ENCODE measurements around the gene MYO1F.

MYO1F gene

DNA sequence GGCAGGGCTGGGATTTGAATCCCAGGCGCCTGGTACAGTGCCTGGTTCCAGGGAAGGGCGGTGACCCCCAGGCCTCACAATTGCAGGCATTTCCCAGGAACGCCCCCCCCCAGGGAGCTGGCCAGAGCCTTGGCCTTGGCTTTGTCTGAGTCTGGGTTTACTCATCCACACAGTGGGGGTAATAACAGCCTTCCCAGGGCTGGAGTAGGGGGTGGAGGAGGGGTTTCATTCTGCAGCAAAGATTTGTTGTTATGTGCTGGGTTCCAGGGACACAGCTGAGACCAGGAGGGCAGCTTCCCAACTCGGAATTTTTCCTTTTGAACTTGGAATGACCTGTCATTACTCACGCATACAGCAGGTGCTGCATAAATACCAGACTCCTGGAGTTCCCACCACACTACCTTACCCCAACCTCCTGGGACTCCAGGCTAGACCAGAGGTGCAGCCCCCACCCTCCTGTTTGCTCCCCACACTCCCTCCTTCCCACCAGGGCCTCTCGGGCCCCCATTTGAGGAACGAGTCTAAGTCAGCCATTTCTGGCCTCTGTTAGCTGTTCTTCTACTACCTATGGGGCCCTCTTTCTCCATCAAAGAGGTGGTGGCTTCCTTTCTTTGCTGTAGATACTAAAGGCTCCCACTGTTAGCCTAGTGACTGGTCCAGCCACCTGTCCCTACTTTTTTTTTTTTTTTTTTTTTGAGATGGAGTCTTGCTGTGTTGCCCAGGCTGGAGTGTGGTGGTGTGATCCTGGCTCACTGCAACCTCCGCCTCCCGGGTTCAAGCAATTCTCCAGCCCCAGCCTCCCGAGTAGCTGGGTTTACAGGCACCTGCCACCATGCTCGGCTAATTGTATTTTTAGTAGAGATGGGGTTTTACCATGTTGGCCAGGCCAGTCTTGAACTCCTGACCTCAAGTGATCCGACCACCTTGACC, 34.9 kb upstream of the MYO1F start:
- no peaks in the 10 kb centered on the region for H3K27me3 ChIP-seq (ENCODE audit: control insufficient read depth, insufficient read depth, low read length)
- H3K27ac ChIP-seq (ENCODE audit: low read depth, low read length) = no peak overlapping the region
- H3K9me3 ChIP-seq (ENCODE audit: control insufficient read depth, insufficient read depth, low read depth, low read length) = no peaks in the 10 kb centered on the region
- peaks cover 21% of the 10 kb centered on the region for H3K4me1 ChIP-seq (ENCODE audit: control insufficient read depth, insufficient read depth, low read length)
- H3K4me3 ChIP-seq (ENCODE audit: low read depth, low read length) = no peak overlapping the region; the same call in 1 of the 2 replicates
- H3K9ac ChIP-seq (ENCODE audit: low read length) = no peak overlapping the region
- no peaks in the 10 kb centered on the region for H3K36me3 ChIP-seq (ENCODE audit: control insufficient read depth, insufficient read depth, low read length)

DNA sequence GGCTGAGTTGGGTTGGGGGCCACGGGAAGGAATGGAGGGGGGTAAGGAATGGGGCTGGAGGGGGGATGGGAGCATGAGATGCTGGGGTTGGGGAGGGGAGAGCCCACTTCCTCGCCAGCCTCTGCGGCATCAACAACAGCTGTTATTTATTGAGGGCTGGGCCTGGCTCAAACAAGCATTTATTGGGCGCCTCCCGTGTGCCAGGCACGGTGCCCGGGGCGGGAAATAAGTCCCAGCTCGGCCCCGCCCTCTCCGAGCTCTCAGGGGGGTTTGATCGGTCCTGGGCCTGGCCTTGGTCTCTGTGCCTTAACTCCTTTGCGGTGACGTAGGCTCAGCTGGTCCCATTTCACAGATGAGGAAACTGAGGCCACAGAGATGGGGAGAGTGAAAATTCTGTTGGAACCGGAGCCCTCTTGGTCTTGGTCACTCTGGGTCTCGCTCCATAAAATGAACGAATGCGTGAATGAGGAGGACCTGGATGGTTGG, 34.2 kb upstream of the MYO1F start:
- Histone ChIP-seq H3K9me3 (ENCODE audit: control insufficient read depth, insufficient read depth, low read depth, low read length) (no peaks in the 10 kb centered on the region), H3K9ac (ENCODE audit: low read length) (peak overlapping the region; percentile 57), H3K27ac (ENCODE audit: low read depth, low read length) (no peak overlapping the region), H3K27me3 (ENCODE audit: control insufficient read depth, insufficient read depth, low read length) (no peaks in the 10 kb centered on the region), H3K4me3 (ENCODE audit: low read depth, low read length) (no peak overlapping the region; the same call in 1 of the 2 replicates), H3K36me3 (ENCODE audit: control insufficient read depth, insufficient read depth, low read length) (no peaks in the 10 kb centered on the region), H3K4me1 (ENCODE audit: control insufficient read depth, insufficient read depth, low read length) (peaks cover 21% of the 10 kb centered on the region)

DNA sequence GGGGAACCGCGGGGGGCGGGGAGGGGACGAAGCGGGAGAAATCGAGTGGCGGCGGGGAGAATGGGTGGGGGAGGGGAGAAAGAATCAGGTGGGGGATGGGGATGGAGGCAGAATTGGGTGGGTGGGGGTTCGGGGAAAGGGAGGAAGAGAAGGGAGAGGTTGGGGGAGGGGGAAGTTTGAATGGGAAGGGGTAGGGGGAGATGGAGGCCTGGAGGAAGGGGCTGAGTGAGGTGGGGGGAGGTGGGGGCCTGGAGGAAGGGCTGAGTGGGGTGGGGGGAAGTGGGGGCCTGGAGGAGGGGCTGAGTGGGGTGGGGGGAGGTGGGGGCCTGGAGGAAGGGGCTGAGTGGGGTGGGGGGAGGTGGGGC, 33.7 kb upstream of the MYO1F start:
- no peaks in the 10 kb centered on the region for H3K27me3 ChIP-seq (ENCODE audit: control insufficient read depth, insufficient read depth, low read length)
- H3K4me3 ChIP-seq (ENCODE audit: low read depth, low read length) = no peak overlapping the region; the same call in 1 of the 2 replicates
- H3K27ac ChIP-seq (ENCODE audit: low read depth, low read length) = no peak overlapping the region
- H3K9ac ChIP-seq (ENCODE audit: low read length) = no peak overlapping the region
- H3K9me3 ChIP-seq (ENCODE audit: control insufficient read depth, insufficient read depth, low read depth, low read length) = no peaks in the 10 kb centered on the region
- H3K4me1 ChIP-seq (ENCODE audit: control insufficient read depth, insufficient read depth, low read length) = peaks cover 21% of the 10 kb centered on the region
- no peaks in the 10 kb centered on the region for H3K36me3 ChIP-seq (ENCODE audit: control insufficient read depth, insufficient read depth, low read length)

DNA sequence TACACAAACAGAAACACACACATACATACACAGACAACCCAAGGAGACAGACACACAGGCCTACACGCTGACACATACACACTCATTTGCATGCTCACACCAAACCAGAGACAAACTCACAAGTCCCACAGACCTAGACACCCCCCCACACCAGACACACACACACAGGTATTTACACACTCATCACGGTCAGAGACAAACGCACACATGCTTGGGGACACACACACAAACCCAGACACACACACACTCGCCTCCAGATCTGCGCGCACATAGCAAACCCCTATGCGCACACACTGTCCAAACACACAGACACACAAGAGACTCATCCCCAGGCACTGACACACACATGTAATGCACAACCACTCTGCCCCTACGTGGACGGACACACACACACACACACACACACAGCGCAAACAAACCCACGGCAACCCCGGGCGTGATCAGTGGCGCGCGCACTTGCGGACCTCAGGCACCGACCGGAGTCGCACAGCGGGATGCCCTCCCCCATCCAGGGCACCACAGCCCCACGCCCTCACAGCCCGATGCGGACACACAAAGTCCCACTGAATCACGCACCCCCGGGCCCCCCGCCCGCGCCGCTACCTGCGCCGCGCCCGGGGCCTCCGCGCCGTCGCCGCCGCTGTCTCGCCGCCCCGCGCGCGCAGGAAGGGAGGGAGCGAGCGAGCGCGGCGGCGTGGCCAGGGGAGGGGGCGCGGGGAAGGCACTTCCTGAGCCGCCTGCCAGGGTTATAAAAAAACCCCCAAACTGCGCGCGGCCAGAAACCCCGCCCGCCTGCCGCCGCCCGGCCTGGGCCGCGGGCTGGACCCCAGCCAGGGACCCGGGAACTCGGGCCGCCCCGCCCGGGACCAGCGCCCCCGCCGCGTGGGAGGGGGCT, 33.0 kb upstream of the MYO1F start, which contains the start of gene ADAMTS10:
TSS of gene ADAMTS10 (minus strand) at position 675 of the 895 bp plus-strand sequence. CDS start 5,005 bp downstream, outside the sequence.
- H3K9me3 ChIP-seq (ENCODE audit: control insufficient read depth, insufficient read depth, low read depth, low read length) = no peaks in the 10 kb centered on the region
- H3K27me3 ChIP-seq (ENCODE audit: control insufficient read depth, insufficient read depth, low read length) = no peaks in the 10 kb centered on the region
- peaks cover 21% of the 10 kb centered on the region for H3K4me1 ChIP-seq (ENCODE audit: control insufficient read depth, insufficient read depth, low read length)
- peak within 1 kb of the TSS; percentile 78; the same call in 1 of the 2 replicates for H3K27ac ChIP-seq (ENCODE audit: low read depth, low read length)
- H3K4me3 ChIP-seq (ENCODE audit: low read depth, low read length) = peak within 1 kb of the TSS; percentile 70
- H3K9ac ChIP-seq (ENCODE audit: low read length) = peak within 1 kb of the TSS; percentile 84
- no peaks in the 10 kb centered on the region for H3K36me3 ChIP-seq (ENCODE audit: control insufficient read depth, insufficient read depth, low read length)

DNA sequence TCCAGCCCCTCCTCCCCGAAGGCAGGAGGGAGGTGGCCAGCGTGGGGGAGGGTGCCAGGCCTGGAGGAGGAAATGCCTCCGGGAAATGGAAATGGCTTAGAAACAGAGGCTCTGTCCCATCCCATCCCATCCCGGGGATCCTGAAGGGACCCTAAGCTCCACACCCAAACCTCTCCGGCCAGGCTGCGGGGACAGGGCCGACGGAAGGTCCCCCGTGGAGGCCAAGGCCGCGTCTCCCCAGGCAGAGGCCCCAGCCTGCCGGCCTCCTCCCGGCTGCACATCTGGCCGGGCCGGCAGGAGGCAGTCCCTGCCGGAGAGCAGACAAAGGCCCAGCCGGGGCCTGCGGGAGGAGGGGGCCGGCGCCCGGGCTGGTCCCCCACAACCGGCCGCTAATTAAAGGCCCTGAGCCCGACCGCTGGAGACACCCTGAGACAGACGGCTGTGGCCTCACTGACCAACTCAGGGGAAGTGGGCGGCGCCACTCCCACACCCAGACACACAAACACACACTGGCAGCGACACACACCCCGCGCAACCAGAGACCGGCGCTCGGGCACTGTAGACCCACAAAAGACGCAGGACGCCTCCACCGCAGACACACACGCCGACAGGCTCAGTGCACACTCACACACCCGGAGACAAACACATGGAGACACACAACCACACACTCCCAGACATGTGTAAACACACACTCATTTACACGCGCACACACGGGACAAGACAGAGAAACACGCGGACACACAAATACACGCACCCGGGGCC, 32.2 kb upstream of the MYO1F start:
- peak overlapping the region; percentile 70 for H3K4me3 ChIP-seq (ENCODE audit: low read depth, low read length)
- H3K36me3 ChIP-seq (ENCODE audit: control insufficient read depth, insufficient read depth, low read length) = peaks cover 8% of the 10 kb centered on the region
- H3K9ac ChIP-seq (ENCODE audit: low read length) = peak overlapping the region; percentile 84
- peak overlapping the region; percentile 78; the same call in 1 of the 2 replicates for H3K27ac ChIP-seq (ENCODE audit: low read depth, low read length)
- H3K4me1 ChIP-seq (ENCODE audit: control insufficient read depth, insufficient read depth, low read length) = peaks cover 21% of the 10 kb centered on the region
- H3K9me3 ChIP-seq (ENCODE audit: control insufficient read depth, insufficient read depth, low read depth, low read length) = peaks cover 8% of the 10 kb centered on the region
- no peaks in the 10 kb centered on the region for H3K27me3 ChIP-seq (ENCODE audit: control insufficient read depth, insufficient read depth, low read length)

DNA sequence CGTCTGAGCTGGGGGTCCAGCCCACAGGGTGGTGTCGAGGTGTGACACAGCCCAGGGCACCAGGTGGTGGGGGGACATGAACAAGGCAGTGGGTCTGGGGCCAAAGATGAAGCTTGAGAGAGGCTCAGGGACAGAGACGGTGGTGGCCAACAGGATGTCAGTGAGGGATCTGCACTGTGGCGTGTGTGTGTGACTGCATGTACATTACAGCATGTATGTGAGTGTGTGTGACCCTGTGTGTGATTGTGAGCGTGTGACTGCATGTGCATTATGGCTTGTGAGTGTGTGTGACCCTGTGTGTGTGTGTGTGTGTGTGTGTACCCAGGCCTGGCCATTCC, 31.7 kb upstream of the MYO1F start:
- Histone ChIP-seq H3K4me1 (ENCODE audit: control insufficient read depth, insufficient read depth, low read length) (peaks cover 21% of the 10 kb centered on the region), H3K9ac (ENCODE audit: low read length) (peak overlapping the region; percentile 84), H3K4me3 (ENCODE audit: low read depth, low read length) (peak overlapping the region; percentile 70), H3K9me3 (ENCODE audit: control insufficient read depth, insufficient read depth, low read depth, low read length) (peaks cover 10% of the 10 kb centered on the region), H3K36me3 (ENCODE audit: control insufficient read depth, insufficient read depth, low read length) (peaks cover 9% of the 10 kb centered on the region), H3K27me3 (ENCODE audit: control insufficient read depth, insufficient read depth, low read length) (no peaks in the 10 kb centered on the region), H3K27ac (ENCODE audit: low read depth, low read length) (peak overlapping the region; percentile 78; the same call in 1 of the 2 replicates)

DNA sequence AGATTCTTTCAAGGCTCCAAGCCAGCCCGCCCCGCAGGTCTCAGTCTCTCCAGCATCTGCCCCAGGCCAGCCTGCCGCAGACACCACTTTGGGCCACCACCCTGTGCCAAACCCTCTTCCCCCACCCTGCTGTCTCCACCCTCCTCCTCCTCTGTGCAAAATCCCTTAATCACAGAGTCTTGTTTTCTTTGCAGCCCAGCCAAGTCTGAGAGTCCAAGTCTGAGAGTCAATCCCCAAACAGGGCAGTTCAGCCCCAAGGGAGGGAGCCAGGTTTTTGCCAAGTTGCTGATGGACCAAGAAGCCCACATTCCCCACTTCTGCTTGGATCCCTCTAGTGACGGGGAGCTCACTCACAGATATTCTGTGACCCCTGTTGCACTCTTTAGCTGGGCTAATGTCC, 30.1 kb upstream of the MYO1F start:
- H3K4me1 ChIP-seq (ENCODE audit: control insufficient read depth, insufficient read depth, low read length) = peaks cover 21% of the 10 kb centered on the region
- H3K9ac ChIP-seq (ENCODE audit: low read length) = no peak overlapping the region
- H3K27me3 ChIP-seq (ENCODE audit: control insufficient read depth, insufficient read depth, low read length) = no peaks in the 10 kb centered on the region
- peaks cover 16% of the 10 kb centered on the region for H3K36me3 ChIP-seq (ENCODE audit: control insufficient read depth, insufficient read depth, low read length)
- H3K9me3 ChIP-seq (ENCODE audit: control insufficient read depth, insufficient read depth, low read depth, low read length) = peaks cover 10% of the 10 kb centered on the region
- H3K27ac ChIP-seq (ENCODE audit: low read depth, low read length) = no peak overlapping the region
- no peak overlapping the region for H3K4me3 ChIP-seq (ENCODE audit: low read depth, low read length)

DNA sequence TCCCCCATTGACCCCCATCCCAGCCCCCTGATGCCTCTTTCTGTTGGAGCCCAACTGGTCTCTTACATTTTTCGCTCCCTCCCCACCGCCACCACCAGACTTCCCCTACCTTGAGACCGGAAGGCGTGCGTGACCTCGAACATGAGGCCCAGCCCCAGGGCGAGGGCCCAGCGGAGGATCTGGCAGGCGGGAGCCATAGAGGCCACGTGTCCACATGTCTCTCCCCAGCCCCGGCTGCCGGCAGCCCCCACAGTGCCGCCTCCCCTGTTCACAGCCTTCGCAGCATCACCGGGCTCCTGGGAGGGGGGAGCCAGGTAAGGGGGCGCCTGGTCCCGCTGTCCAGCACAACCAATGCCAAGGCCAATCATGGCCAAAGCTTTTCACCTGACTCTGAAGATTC, 28.3 kb upstream of the MYO1F start:
- H3K27ac ChIP-seq (ENCODE audit: low read depth, low read length) = no peak overlapping the region
- H3K36me3 ChIP-seq (ENCODE audit: control insufficient read depth, insufficient read depth, low read length) = peaks cover 20% of the 10 kb centered on the region
- H3K9ac ChIP-seq (ENCODE audit: low read length) = no peak overlapping the region
- no peaks in the 10 kb centered on the region for H3K27me3 ChIP-seq (ENCODE audit: control insufficient read depth, insufficient read depth, low read length)
- no peak overlapping the region for H3K4me3 ChIP-seq (ENCODE audit: low read depth, low read length)
- peaks cover 10% of the 10 kb centered on the region for H3K9me3 ChIP-seq (ENCODE audit: control insufficient read depth, insufficient read depth, low read depth, low read length)
- peaks cover 12% of the 10 kb centered on the region for H3K4me1 ChIP-seq (ENCODE audit: control insufficient read depth, insufficient read depth, low read length)

DNA sequence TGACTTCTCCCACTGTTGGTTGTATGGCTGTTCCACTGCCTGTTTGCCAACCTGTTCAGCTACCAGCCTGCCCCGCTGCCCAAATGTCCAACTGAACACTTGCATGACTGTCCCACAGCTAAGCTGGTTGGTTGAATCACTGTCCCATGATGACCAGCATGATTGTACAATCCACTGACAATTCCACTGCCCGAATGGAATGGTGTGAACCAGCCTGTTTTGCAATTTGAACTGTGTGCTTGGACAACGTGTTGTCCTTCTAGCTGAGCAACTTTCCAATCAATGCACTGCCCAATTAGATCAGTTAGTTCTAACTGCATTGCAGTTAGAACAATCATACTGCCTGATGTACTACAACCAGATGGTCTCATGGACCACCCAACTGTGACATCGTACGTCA, 24.6 kb upstream of the MYO1F start:
- H3K4me3 ChIP-seq (ENCODE audit: low read depth, low read length) = no peak overlapping the region
- no peaks in the 10 kb centered on the region for H3K27me3 ChIP-seq (ENCODE audit: control insufficient read depth, insufficient read depth, low read length)
- no peak overlapping the region for H3K27ac ChIP-seq (ENCODE audit: low read depth, low read length)
- no peaks in the 10 kb centered on the region for H3K4me1 ChIP-seq (ENCODE audit: control insufficient read depth, insufficient read depth, low read length)
- peaks cover 10% of the 10 kb centered on the region for H3K9me3 ChIP-seq (ENCODE audit: control insufficient read depth, insufficient read depth, low read depth, low read length)
- H3K9ac ChIP-seq (ENCODE audit: low read length) = no peak overlapping the region
- H3K36me3 ChIP-seq (ENCODE audit: control insufficient read depth, insufficient read depth, low read length) = peaks cover 28% of the 10 kb centered on the region

DNA sequence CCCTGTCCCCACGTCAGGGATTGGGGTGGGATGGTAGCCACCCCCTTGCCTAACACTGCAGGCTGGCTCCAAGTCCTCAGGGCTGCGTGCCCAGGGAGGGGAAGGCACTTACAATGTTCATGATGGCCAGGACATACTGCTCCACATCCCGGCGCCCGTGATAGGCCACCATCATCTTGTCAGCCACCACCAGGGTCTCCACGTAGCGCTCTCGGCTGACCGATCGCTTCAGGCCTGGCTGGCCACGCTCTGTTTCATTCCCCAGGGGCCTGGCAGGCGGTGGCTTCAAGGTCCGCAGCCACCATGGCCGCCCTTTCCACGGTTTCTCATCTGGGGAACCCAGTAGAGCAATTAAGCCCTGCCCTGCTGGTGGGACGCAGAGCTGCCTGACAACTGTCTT, 23.6 kb upstream of the MYO1F start:
- peaks cover 10% of the 10 kb centered on the region for H3K9me3 ChIP-seq (ENCODE audit: control insufficient read depth, insufficient read depth, low read depth, low read length)
- no peak overlapping the region for H3K27ac ChIP-seq (ENCODE audit: low read depth, low read length)
- no peaks in the 10 kb centered on the region for H3K27me3 ChIP-seq (ENCODE audit: control insufficient read depth, insufficient read depth, low read length)
- H3K4me3 ChIP-seq (ENCODE audit: low read depth, low read length) = no peak overlapping the region
- no peak overlapping the region for H3K9ac ChIP-seq (ENCODE audit: low read length)
- H3K36me3 ChIP-seq (ENCODE audit: control insufficient read depth, insufficient read depth, low read length) = peaks cover 31% of the 10 kb centered on the region
- no peaks in the 10 kb centered on the region for H3K4me1 ChIP-seq (ENCODE audit: control insufficient read depth, insufficient read depth, low read length)
